Activated CD4-positive, CD25-positive, alpha-beta regulatory T cell treated with anti-CD3 and anti-CD28 coated beads, Interleukin-2, amount 50 U/mL, for 72 hours (primary cell): ENCODE measurements around the gene SERAC1.

Source experiments
- DNase-seq: peaks from one replicate; pipeline ENCODE4 v3.0.0; 2021

The SERAC1 gene

GRCh38 chr6:158118886-158119285 lies 49.2 kb downstream of the SERAC1 start:
- DNase-seq, result no peak

GRCh38 chr6:158115508-158115907 lies 52.6 kb downstream of the SERAC1 start:
- no peak for DNase-seq

GRCh38 chr6:158115102-158115501 lies 53.0 kb downstream of the SERAC1 start:
- no peak for DNase-seq

GRCh38 chr6:158113802-158114201 lies 54.3 kb downstream of the SERAC1 start:
- DNase-seq, result no peak

- DNase-seq, result no peak
Measured at GRCh38 chr6:158111987-158112386, 56.1 kb downstream of the SERAC1 start.

- no peak for DNase-seq
Measured at GRCh38 chr6:158110986-158111385, 57.1 kb downstream of the SERAC1 start.

- no peak for DNase-seq
Measured at GRCh38 chr6:158109748-158110147, 58.3 kb downstream of the SERAC1 start.

- no peak for DNase-seq
Measured at GRCh38 chr6:158104696-158105095, 63.4 kb downstream of the SERAC1 start.

GRCh38 chr6:158103228-158103627 lies 64.8 kb downstream of the SERAC1 start:
- DNase-seq, result no peak

GRCh38 chr6:158095671-158096070 lies 72.4 kb downstream of the SERAC1 start:
- DNase-seq, result no peak

GRCh38 chr6:158095031-158095430 lies 73.0 kb downstream of the SERAC1 start:
- no peak for DNase-seq

- DNase-seq, result no peak
Measured at GRCh38 chr6:158092806-158093205, 75.3 kb downstream of the SERAC1 start.

GRCh38 chr6:158087224-158087867 lies 80.7 kb downstream of the SERAC1 start:
- no peak for DNase-seq

GRCh38 chr6:158086504-158087223 lies 81.4 kb downstream of the SERAC1 start:
- DNase-seq, result no peak

GRCh38 chr6:158086054-158086503 lies 82.0 kb downstream of the SERAC1 start:
- DNase-seq, result no peak

GRCh38 chr6:158085261-158086053 lies 82.6 kb downstream of the SERAC1 start:
- no peak for DNase-seq

- DNase-seq, result no peak
Measured at GRCh38 chr6:158083455-158084325, 84.4 kb downstream of the SERAC1 start.

- no peak for DNase-seq
Measured at GRCh38 chr6:158081657-158081935, 86.5 kb downstream of the SERAC1 start.

GRCh38 chr6:158080849-158081656 lies 87.0 kb downstream of the SERAC1 start:
- no peak for DNase-seq

GRCh38 chr6:158078320-158078719 lies 89.7 kb downstream of the SERAC1 start:
- no peak for DNase-seq

- no peak for DNase-seq
Measured at GRCh38 chr6:158077676-158078075, 90.4 kb downstream of the SERAC1 start.

GRCh38 chr6:158076548-158076947 lies 91.5 kb downstream of the SERAC1 start:
- DNase-seq, result no peak
